Left forelimb (tissue), 1 donor: Measurements from ENCODE around the gene CERS4.
"Not testable (repeated sequence)": the region's sequence is repeated elsewhere in the genome, so short reads cannot be mapped to it uniquely, and the experiment has no call there.

Experiments used
- DNase-seq: peaks from one replicate; pipeline ENCODE4 v3.0.0-alpha.2; 2018; ENCODE audit warnings: low spot score

The CERS4 gene

DNA sequence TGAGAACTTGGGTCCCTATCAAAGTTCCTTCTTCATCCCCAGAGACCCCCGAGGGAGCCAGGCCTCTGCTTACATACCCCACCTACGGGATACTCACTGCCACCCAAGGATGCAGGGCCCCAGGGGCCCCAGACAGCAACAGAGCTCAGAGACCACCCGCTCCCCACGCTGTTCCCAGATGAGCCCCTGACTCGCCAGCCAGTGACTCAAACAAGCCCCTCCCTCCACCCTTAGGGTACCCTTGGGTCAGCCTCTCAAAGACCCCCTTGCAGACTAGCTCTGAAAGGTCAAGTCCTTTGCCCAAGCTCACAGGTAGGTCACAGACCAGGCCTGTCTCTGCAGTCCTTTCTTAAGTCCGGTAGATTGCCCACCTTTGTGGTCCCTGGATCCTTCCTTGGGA, 53.3 kb downstream of the CERS4 start:
- DNase-seq: no peak

DNA sequence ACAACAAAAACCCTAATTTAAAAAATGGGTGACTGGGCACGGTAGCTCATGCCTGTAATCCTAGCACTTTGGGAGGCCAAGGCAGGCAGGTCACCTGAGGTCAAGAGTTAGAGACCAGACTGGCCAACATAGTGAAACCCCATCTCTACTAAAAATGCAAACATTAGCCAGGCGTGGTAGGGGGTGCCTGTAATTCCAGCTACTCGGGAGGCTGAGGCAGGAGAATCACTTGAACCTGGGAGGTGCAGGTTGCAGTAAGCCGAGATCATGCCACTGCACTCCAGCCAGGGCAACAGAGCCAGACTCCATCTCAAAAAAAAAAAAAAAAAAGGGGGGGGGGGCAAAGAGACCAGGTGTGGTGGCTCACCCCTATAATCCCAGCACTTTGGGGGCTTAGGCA, 55.1 kb downstream of the CERS4 start:
- DNase-seq: not testable (repeated sequence)

DNA sequence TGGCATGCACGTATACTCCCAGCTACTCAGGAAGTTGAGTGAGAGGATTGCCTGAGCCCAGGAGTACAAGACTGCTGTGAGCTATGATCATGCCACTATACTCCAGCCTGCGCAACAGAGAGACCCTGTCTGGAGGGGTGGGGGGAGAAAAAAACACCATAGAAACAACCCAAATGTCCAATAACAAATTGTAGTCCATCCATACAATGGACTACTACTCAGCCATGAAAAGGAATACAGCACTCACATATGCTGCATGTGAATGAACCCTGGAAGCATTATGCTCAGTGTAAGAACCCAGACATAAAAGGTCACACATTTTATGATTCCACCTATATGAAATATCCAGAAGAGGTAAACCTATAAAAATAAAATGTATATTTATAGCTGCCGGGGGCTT, 56.7 kb downstream of the CERS4 start:
- no peak for DNase-seq

DNA sequence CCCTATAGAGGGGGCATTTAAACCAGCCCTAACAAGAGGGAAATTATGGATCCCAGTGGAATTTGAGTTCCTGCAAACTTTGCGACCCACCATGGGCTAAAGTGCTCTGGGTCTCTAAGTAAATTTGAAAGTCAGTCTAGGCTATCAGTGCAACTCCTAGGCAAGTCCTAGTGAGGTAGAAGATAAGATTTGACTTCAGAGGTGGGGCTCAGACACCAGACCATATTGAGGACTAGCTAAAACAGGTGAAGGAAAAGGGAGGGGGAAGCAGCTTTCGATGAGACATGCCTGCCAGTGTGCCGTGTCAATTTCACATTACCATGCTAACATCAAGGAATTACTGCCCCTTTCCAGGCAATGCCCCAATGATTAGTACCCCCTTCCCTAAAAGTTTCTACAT, 60.6 kb downstream of the CERS4 start:
- no peak for DNase-seq

DNA sequence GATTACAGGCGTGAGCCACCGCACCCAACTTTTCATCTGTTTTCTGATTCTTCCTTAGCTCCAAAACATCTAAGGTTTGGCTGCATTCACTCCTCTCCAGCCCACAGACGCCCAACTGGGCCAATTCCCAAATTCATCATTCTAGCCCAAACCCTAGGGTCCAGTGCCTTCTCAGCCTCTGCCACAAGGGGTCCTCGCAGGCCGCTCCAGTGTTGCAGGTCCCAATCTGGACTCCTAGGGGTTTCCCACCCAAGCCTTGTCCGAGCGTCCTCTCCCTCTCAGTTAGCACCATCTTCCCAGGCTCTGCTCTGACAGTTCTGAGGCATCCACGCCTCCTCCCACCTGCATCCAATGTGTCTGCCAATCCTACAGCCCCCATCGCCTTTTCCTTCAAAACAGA, 67.3 kb downstream of the CERS4 start:
- DNase-seq: not testable (repeated sequence)

DNA sequence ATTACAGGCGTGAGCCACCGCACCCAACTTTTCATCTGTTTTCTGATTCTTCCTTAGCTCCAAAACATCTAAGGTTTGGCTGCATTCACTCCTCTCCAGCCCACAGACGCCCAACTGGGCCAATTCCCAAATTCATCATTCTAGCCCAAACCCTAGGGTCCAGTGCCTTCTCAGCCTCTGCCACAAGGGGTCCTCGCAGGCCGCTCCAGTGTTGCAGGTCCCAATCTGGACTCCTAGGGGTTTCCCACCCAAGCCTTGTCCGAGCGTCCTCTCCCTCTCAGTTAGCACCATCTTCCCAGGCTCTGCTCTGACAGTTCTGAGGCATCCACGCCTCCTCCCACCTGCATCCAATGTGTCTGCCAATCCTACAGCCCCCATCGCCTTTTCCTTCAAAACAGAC, 82.2 kb downstream of the CERS4 start:
- not testable (repeated sequence) for DNase-seq

DNA sequence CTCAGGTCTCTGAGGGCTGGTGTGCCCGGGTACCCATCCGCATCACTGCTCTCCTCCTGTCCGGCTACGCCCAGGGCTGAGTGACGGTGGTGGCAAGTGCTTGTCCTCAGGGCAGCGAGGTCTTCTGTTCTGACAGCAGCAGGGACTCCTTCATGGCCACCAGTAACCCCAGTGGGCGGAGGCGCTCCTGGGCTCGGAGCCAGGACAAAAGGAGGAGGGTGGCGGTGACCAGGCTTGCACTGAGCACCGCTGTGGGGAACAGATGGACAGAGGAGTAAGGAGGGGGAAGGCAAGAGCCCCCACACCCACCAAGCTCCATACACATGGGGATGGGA, 93.2 kb downstream of the CERS4 start:
- no peak for DNase-seq

DNA sequence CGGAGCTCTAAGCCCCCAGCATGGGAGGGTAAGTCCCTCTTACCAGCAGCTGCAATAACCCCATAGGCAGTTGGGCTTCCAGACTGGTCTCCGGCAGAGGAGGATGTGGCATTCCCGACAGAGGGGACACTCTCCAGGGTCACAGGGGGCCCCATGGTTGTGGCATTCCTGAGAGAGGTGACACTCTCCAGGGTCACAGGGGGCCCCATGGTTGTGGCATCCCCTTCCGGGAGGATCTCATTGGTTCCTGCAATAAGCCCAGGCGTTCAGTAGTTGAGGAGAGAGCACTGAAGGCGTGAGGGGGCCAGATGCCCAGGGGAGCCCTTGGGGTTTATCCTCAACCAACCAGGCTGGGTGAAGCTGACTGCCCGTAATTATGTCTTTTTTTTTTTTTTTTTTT, 93.6 kb downstream of the CERS4 start:
- no peak for DNase-seq

DNA sequence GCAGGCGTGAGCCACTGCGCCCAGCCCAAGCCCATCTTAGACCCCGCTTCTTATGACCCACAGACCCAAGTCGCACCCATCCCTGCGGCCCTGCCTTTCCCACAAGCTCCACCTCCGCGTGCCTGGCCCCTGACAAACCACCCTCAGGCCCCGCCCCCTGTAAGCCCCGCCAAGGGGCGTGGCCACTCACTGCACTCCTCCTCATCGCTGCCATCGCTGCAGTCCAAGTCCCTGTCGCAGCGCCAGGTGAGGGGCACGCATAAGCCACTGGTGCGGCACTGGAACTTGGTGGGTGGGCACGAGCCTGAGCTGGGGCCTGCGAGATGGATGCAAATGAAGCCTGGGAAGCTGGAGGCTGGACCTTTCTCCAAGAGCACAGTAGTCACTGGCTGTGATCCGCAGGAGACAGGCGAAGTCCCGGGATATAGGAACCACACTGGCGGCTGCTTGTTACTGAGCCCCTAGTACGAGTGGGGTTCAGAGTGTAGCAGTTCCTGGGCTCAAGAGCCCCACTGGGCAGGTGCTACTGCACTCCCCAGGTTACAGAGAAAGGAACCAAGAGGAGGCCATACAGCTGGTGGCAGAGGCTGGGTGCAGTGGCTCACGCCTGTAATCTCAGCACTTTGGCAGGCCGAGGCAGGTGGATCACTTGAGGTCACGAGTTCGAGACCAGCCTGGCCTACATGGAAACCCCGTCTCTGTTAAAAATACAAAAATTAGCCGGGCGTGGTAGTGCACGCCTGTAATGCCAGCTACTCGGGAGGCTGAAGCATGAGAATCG, 95.9 kb downstream of the CERS4 start:
- no peak for DNase-seq

DNA sequence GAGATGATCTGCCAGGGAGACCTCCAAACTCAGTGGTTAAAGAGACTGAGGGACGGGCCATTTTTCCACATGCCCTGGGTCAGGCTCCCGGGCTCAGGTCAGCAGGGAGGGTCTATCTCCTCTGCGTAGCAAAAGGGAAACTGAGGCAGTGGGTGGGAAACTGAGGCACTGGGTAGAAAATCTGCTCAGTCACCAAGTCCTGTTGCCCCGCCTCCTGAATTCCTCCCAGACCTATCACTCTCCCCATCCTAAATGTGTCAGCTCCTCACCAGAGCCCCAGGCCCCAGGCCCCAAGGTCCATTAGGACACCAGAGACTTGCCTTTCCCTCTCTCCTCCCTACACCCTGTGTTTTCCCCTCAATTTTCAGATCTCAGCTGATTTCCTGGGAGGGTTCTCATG, 96.6 kb downstream of the CERS4 start:
- DNase-seq: no peak

DNA sequence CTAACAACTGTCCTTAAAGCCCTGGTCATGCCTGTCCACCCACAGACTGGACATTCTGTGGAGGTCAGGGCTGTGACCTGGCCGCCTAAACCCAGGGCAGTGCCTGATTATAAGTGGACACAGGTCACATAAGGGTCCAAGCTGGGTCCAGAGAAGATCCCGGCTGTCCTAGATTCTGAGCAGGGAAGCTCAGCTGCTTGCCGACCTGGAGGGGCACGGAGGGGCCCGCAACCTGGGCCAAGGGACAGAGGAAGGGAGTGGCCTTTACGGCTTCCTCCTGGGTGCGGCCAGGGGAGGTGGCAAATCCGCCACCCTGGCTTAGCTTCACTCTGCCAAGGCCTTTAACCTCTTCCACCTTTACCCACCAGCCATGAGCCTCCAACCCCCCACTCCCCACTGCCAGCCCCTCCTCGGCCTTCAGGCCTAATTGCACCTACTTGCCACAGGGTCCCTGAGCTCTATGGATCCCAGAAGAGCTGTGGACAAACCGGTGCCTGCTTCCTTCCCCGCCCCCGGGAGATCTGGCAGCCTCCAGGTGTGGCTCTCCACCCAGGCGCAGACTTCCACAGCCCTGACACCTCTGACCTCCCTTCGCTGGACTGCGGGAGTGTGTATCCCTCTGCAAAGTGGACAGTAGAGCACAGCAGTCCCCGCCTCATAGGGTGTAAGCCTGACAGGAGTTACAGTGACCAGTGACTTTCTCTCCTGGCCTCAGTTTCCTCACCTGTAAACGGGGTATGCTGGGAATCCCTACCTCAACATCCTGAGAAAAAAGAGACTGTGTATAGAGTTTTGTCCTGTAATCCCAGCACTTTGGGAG, 97.3 kb downstream of the CERS4 start:
- no peak for DNase-seq

DNA sequence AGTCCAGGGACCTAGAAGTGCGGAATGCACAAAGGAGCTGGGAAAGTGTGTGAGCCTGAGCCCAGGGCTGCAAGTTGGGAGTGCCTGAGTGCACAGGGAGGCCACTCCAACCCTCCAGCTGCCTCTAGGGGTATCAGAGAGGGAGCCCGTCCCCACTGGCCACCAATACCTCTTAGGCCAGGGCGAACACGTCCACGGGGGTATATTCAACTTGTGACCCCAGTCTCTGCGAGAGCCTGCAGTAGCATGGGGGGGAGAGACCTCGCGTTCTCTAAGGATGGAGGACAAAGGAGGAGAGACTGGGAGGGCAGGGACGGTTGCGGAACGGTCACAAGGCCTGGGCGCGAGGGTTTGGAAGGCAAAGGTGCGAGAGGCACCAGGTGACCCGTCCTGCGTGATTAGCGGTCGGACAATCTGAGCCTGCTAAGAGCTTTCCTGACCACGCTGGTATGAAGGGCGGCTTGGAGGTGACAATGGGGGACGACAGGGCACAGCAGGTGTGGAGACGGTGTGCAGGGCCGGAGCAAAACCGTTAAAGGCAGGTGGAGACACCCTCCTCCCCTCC, 98.3 kb downstream of the CERS4 start:
- no peak for DNase-seq

DNA sequence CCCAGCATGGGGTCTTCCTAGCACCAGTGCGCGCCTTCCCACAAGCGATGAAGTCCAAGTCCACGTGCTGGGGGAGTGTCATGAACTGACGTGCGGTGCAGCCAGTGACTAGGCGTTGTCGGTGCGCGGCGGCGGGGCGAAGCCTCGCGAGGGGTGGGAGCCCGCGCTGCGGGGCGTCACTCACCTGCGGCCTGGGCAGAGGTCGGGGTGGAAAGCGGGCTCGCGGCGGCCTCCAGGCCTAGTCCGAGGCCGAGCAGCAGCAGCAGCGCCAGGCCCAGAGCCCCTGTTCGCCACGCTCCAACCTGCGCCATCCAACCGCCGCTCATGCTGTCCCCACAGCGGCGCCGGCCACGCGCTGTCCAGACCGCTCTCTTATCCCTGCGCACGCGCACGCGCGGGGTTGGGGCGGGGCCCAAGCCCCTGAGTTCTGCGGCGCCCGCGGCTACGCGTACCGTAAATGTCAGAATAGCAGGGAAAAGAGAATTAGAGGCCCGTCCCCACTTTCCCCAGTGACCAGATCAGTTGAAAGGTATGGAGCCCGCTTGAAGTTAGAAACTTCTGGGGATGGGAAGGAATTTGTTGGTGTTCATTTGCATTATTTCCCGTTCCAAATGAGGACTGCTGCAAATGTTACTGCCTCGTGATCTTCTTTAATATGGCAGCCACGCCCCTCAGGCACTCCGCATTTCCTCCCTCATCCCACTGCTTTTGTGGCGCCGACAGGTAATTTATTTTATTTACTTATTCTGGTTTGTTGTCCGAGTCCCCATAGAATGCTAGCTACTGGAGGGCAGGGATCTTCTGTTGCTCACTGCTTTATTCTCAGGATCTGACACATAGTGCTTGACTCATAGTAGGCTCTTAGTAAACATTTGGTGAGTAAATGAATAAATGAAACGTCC, 99.0 kb downstream of the CERS4 start, which contains the start of gene CD320:
Gene CD320, minus strand, starts transcription at position 394 of the 902 bp plus-strand sequence. Its CDS starts 68 bp downstream, at position 326.
- peak; percentile 94 for DNase-seq

DNA sequence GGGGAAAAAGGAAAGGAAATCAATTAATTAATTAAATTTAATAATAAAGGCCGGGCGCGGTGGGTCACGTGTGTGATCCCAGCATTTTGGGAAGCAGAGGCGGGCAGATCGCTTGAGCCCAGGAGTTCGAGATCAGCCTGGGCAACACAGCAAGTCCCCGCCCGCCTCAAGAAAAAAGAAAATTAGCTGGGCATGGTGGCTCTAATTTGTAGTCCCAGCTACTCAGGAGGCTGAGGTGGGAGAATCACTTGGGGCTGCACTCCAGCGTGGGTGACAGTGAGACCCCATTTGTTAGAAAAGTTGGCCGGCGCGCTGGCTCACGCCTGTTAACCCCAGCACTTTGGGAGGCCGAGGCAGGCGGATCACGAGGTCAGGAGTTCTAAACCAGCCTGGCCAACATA, 99.7 kb downstream of the CERS4 start:
- no peak for DNase-seq

DNA sequence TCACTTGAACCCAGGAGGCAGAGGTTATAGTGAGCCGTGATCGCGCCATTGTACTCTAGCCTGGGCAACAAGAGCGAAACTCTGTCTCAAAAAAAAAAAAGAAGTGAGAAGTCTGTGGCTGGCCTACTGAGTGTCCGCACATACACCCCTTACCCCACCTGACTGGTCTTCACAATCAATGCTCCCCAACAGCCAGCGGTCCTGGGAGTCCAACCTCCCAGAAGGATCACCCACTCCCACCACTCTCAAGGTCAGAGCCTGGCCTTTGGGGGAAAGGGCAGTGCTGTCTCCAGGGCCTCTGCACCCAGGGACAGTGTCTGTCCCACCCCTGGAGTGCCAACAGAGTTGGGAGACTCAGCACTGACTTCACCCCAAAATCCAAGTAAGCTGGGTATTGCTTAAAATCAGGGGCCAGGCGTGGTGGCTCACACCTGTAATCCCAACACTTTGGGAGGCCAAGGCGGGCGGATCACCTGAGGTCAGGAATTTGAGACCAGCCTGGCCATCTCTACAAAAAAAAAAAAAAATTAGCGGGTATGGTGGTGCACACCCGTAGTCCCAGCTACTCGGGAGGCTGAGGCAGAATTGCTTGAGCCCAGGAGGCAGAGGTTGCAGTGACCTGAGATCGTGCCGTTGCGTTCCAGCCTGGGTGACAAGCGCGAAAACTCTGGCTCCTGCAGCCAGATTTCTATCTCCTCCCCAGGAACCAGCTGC, 101.3 kb downstream of the CERS4 start:
- DNase-seq: no peak

DNA sequence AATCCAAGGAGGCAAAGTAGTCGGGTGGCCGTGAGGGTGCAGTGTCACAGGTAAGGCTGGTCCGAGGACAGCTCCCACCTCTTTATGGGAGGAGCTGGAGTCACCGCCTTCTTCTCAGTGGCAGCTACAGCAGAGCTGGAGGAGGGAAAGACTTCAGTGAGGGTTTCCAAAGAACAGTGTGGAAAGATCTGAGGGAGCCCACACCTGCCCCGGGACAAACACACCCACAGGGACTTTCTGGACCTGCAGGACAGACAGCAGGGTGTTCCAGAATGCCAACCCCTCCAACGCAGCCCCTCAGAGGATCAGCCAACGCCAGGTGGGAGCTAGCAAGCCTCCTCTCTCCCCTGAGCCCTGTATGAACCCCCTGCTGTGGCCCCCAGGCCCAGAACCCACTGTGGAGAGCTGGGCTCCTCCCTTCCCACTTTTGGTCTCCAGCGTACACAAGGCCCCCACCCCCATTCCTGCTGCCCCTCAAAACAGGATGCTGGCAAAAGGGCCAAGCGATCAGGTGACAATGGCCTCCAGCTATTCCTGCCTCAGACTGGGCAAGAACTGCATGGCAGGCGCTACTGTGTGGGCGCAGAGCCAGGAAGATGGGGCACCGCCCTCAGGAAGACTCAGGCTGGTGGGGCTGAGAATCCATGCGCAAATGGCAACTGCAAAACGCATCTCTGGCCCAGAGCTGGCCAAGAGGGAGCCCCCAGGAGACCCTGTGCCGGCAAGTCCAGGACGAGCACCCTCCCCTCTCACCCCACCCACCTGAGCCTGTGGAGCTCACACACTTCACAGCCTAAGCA, 102.5 kb downstream of the CERS4 start:
- no peak for DNase-seq
